HG02588 (cell line): Measurements from ENCODE around the gene HOXA7.

Source experiments
- ATAC-seq: cut with Tn5 transposase; IDR thresholded peaks from one replicate; pipeline ENCODE4 v1.9.1; 2021; ENCODE audit warnings: mild to moderate bottlenecking, moderate library complexity; ENCODE audit not compliant: unreplicated experiment

HOXA7 gene

GRCh38 chr7:27148756-27149641, 7.5 kb downstream of the HOXA7 start:
- no peak for ATAC-seq

- ATAC-seq: no peak
These were observed 8.3 kb downstream of the HOXA7 start for GRCh38 chr7:27148031-27148755.

GRCh38 chr7:27147199-27148030, 9.1 kb downstream of the HOXA7 start, which contains the start of gene HOXA6:
Gene HOXA6 (minus strand): TSS chr7:27147774. CDS start chr7:27147749, 25 bp downstream.
- ATAC-seq: no peak

GRCh38 chr7:27146491-27147198, 9.8 kb downstream of the HOXA7 start:
- no peak for ATAC-seq

GRCh38 chr7:27145914-27146412, 10.5 kb downstream of the HOXA7 start:
- no peak for ATAC-seq

GRCh38 chr7:27145165-27145913, 11.1 kb downstream of the HOXA7 start:
- ATAC-seq: no peak

GRCh38 chr7:27144781-27145164, 11.7 kb downstream of the HOXA7 start:
- no peak for ATAC-seq

GRCh38 chr7:27143950-27144780, 12.3 kb downstream of the HOXA7 start:
- ATAC-seq: no peak

- no peak for ATAC-seq
These were observed 13.2 kb downstream of the HOXA7 start, which contains the start of gene HOXA5 for GRCh38 chr7:27143023-27143949. Gene HOXA5 (minus strand): TSS chr7:27143681. CDS start chr7:27143607, 74 bp downstream.

- no peak for ATAC-seq
These were observed 13.9 kb downstream of the HOXA7 start for GRCh38 chr7:27142580-27143022.

GRCh38 chr7:27141923-27142579, 14.4 kb downstream of the HOXA7 start:
- no peak for ATAC-seq

GRCh38 chr7:27141137-27141922, 15.1 kb downstream of the HOXA7 start:
- no peak for ATAC-seq

- no peak for ATAC-seq
These were observed 16.2 kb downstream of the HOXA7 start for GRCh38 chr7:27140126-27140857.

- no peak for ATAC-seq
These were observed 16.9 kb downstream of the HOXA7 start for GRCh38 chr7:27139334-27140125.

- no peak for ATAC-seq
These were observed 17.5 kb downstream of the HOXA7 start for GRCh38 chr7:27138985-27139333.
